ENCODE measurements around the gene CEP95.

Gene CEP95

DNA sequence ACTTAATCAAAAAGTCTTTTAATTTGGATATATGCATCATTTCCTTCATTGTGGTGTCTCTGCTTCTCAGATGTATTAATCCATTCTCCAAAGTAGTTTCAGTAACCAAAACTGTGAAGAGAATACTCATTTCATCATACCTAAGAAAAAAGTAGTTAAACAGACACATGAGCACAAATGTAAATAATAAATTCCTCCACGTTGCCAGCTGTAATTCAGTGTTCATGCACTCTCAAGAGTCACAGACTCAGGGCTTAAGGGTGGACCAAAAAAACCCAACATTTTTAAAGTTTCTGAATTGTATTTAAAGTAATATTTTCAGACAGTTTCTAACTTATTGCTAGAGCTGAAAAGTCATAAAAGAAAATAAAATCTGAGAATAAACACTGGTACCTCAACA is 28.9 kb upstream of the CEP95 start:
- TF ChIP-seq, protein P1, sequence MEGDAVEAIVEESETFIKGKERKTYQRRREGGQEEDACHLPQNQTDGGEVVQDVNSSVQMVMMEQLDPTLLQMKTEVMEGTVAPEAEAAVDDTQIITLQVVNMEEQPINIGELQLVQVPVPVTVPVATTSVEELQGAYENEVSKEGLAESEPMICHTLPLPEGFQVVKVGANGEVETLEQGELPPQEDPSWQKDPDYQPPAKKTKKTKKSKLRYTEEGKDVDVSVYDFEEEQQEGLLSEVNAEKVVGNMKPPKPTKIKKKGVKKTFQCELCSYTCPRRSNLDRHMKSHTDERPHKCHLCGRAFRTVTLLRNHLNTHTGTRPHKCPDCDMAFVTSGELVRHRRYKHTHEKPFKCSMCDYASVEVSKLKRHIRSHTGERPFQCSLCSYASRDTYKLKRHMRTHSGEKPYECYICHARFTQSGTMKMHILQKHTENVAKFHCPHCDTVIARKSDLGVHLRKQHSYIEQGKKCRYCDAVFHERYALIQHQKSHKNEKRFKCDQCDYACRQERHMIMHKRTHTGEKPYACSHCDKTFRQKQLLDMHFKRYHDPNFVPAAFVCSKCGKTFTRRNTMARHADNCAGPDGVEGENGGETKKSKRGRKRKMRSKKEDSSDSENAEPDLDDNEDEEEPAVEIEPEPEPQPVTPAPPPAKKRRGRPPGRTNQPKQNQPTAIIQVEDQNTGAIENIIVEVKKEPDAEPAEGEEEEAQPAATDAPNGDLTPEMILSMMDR (IDR thresholded peaks at IDR 0.05; ENCODE audit: low read depth, low read length) = no peak
- TF ChIP-seq, protein P2, sequence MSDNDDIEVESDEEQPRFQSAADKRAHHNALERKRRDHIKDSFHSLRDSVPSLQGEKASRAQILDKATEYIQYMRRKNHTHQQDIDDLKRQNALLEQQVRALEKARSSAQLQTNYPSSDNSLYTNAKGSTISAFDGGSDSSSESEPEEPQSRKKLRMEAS (IDR thresholded peaks at IDR 0.05; ENCODE audit: low read depth, low read length) = no peak
- TF ChIP-seq MYC (IDR thresholded peaks at IDR 0.05; ENCODE audit: low read depth, low read length) (no peak), POLR2A (IDR thresholded peaks at IDR 0.05; ENCODE audit: extremely low read depth, insufficient read length) (no peak)
- no peak for DNase-seq (ENCODE audit: low read depth)
- no peak overlapping the region for H3K4me3 ChIP-seq (ENCODE audit: low read depth, low read length)

DNA sequence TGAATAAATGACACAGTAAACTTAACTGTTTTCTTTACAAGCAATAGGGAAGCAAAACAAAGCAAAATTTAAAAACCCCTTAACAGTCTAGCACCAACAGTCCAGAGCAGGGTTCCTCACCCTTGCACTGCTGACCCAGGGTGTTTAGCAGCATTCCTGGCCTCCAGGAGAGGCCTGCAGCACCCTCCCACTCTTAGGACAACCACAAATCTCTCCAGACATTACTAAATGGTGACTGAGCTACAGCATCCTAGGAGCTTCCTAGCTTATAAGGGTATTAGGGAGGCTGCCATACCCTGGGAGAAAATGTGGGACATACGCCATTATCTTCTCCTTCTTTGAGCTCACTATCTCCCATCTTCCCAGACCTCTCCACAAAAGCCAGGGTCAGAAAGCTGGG is 25.8 kb upstream of the CEP95 start:
- H3K4me3 ChIP-seq (ENCODE audit: low read depth, low read length) = no peak overlapping the region
- TF ChIP-seq, protein P2 (IDR thresholded peaks at IDR 0.05; ENCODE audit: low read depth, low read length) = no peak
- TF ChIP-seq, protein P1 (IDR thresholded peaks at IDR 0.05; ENCODE audit: low read depth, low read length) = no peak
- TF ChIP-seq POLR2A (IDR thresholded peaks at IDR 0.05; ENCODE audit: extremely low read depth, insufficient read length) = no peak
- no peak for TF ChIP-seq MYC (IDR thresholded peaks at IDR 0.05; ENCODE audit: low read depth, low read length)

DNA sequence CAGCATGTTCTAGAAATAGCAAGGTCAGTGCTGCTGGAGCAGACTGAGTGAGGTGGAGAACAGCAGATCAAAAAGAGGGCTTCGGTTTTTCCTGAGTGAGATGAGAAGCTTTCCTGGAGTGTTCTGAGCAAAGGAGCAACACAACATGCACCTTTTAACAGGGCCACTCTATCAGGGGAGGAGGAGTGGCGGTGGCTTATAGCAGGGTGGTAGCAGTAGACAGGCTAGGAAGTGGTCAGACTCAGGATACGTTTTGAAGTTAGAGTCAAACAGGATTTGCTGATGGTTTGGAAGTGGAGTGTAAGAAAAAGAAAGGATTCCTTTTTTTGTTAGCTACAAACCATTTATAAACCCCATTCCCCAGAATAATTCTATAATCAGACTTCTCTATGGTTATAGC is 22.4 kb upstream of the CEP95 start:
- DNase-seq (ENCODE audit: low read depth) = no peak
- TF ChIP-seq, protein P1 (IDR thresholded peaks at IDR 0.05; ENCODE audit: low read depth, low read length) = no peak
- TF ChIP-seq, protein P2 (IDR thresholded peaks at IDR 0.05; ENCODE audit: low read depth, low read length) = no peak
- TF ChIP-seq POLR2A (IDR thresholded peaks at IDR 0.05; ENCODE audit: extremely low read depth, insufficient read length) (no peak), MYC (IDR thresholded peaks at IDR 0.05; ENCODE audit: low read depth, low read length) (no peak)
- no peak overlapping the region for H3K4me3 ChIP-seq (ENCODE audit: low read depth, low read length)

More for the DNA sequence above, 25.8 kb upstream of the CEP95 start:
- no peak for DNase-seq (ENCODE audit: low read depth)

DNA sequence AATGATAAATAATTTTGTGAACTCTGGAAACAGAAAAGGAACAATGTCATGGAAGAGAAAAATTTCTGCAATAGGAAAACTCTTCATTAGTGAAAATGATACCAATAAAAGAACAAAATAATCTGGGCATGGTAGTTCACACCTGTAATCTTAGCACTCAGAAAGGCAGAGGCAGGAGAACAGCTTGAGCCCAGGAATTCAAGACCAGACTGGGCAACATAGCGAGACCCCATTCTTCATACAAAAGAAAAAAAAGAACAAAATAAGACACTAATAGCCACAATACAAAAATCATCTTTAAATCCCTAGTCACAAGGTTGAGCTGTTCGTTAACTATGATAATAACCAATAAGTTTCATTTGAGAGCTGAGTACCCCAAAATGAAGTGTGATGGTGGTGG is 18.5 kb upstream of the CEP95 start:
- DNase-seq (ENCODE audit: low read depth) = no peak
- no peak overlapping the region for H3K4me3 ChIP-seq (ENCODE audit: low read depth, low read length)
- TF ChIP-seq, protein P1 (IDR thresholded peaks at IDR 0.05; ENCODE audit: low read depth, low read length) = no peak
- no peak for TF ChIP-seq POLR2A (IDR thresholded peaks at IDR 0.05; ENCODE audit: extremely low read depth, insufficient read length)
- TF ChIP-seq, protein P2 (IDR thresholded peaks at IDR 0.05; ENCODE audit: low read depth, low read length) = no peak

DNA sequence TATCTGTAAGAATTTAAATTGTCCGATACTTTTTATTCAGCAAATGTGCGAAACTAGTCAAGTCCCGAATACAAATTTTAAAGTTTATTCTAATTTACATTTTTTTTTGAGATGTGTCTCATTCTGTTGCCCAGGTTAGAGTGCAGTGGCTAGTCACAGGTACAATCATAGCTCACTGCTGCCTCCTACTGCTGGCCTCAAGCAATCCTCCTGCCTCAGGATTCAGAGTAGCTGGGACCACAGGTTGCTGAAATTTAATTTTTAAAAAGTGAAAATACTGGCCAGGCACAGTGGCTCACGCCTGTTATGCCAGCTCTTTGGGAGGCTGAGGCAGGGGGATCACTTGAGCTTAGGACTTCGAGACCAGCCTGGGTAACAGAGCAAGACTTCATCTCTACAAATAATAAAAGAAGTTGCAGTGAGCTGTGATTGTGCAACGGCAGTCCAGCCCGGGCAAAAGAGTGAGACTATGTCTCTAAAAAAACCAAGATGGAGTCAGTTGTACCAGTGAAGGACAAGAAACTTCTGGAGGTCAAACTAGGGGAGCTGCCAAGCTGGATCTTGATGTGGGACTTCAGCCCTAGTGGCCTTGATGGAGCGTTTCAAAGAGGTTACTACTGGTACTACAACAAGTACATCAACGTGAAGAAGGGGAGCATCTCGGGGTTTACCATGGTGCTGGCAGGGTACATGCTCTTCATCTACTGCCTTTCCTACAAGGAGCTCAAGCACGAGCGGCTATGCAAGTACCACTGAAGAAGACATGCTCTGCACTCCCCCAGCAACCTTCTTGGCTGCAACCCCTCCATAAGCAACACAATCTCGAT is 15.5 kb upstream of the CEP95 start:
- TF ChIP-seq, protein P2 (IDR thresholded peaks at IDR 0.05; ENCODE audit: low read depth, low read length) = no peak
- TF ChIP-seq, protein P1 (IDR thresholded peaks at IDR 0.05; ENCODE audit: low read depth, low read length) = peak; percentile 69
- peak; percentile 69 for DNase-seq (ENCODE audit: low read depth)
- no peak overlapping the region for H3K4me3 ChIP-seq (ENCODE audit: low read depth, low read length)

Data from NB4 (cell line).